NCI-H226 (cell line): ENCODE results near the gene CLEC3A.
"Not testable (repeated sequence)": the region's sequence is repeated elsewhere in the genome, so short reads cannot be mapped to it uniquely, and the experiment has no call there.

Source experiments
- DNase-seq: peaks from one replicate; pipeline ENCODE4 v3.0.0-alpha.2; 2015

The CLEC3A gene

DNA sequence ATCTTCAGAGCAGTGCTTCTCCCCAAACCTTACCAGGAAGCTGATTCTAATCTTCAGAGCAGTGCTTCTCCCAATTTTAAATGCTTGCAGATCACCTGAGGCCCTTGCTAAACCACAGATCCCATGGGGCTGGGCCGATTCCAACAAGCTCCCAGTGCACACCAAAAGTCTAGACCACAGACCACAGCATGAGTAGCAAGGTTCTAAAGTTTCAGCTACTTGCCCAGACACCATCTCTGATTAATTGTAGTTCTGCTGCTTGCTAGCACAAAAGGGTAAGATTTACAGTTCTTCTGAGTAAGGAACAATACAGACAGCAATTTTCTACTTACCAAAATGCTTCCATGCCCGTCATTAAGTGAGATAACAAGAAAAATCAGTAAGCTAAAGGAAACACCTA, 12.2 kb downstream of the CLEC3A start:
- DNase-seq, result no peak

DNA sequence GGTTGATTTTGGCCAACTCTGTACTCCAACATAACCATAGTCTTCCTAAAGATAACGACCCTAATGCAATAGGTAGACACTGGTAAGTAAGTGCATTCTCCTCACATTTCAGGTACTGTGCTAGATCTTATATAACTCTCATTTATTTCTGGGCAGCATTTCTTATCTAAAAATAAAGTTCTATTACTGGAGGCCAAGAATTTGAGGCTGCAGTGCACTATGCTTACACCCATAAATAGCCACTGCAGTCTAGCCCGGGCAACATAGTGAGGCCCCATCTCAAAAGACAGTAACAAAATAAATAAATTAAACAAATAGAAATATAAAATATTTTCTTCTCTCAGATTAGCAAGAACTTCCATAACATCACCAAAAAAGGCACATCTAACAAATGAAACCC, 12.7 kb downstream of the CLEC3A start:
- no peak for DNase-seq

DNA sequence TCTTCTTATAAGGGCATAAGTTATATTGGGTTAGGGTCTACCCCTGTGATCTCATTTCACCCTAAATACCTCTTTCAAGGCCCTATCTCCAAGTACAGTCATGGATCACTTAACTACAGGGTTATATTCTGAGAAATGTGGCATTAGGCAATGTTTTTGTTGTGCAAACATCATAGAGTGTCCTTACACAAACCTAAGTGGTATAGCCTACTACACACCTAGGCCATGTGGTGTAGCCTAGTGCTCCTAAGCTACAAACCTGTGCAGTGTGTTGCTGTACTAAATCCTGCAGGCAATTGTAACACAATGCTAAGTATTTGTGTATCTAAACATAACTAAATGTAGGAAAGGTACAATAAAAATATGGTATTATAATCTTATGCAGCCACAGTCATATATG, 18.0 kb downstream of the CLEC3A start:
- DNase-seq, result no peak

DNA sequence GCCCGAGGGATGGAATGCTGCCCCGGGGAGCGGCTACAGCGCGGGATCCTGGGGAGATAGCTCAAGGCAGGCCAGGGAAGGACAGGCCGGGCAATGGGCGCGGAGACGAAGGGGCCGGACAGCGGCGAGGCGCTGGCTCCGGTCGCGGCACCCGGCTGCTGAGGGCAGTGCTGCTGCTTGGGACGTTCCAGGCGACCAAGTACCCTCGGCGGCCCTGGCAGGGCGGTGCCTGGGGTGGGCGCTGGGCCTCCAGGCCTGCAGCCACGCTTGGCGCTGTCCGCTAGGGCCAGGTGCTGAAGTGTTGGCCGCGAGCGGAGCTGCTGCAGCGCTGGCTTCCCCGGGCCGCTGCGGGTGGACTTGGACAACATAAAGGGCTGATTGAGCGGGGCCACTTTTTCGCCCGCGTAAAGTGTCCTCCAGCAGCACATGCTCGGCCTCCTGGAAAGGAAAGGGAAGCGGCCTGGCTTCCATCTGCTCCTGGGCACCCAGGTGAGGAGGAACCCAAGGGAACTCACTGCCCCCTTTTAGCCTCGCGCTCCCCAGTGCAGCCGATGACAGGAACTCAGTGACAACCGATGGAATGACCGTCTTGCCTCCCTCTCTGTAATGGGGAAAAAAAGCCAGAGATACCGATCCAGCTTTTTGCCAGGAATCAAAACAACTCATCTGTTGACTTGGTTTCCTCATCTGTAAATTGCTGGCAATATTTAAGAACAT, 23.7 kb downstream of the CLEC3A start:
- peak; percentile 18 for DNase-seq

DNA sequence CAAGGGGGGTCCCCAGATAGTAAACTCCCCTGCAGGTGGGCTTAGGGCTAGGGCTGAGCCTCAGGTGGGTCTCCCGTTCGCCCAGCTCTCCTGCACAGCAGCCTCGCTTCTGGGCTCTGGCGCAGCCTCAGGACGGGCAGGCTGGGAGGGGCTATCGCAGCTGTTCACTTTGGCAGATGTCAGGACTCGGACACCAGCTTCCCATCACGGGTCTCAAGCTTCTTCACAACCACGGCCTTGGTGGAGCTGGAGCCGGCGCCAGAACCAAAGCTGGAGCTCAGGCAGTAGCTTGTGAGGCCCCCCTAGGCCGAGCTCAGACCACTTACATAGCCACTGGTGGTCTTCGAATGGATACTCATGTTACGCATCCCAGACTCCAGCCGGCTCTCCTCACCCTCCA, 26.0 kb downstream of the CLEC3A start:
- no peak for DNase-seq

DNA sequence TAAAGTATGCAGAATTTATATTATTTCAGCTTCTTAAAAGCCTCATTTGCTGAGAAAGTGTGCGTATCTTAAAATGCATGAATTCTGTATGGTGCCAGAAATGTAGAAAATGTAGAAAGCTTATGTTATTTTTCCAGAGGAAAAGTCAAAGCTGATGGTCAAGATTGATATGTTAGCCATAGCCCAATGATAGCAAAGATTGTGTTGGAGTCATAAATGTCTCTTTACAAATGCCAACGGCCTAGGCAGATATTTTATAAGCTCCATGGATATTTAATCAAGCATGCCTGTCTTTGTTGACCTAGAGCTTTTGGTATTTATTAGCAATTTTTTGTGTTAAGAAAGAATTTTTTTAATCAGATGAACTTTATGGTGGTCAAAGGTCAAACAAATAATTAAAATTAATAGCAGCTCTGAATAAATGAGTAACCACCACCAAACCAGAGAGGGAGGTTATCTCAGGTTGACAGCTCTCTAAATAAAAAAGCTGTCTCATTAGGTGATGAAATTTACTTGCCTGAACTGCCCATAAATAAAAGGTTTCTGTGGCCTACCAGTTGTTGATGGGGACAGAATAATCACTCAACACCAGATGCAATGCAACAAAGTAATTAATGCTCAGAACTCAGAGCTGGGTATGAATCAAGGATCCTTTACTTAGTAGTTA, 28.5 kb downstream of the CLEC3A start:
- no peak for DNase-seq

DNA sequence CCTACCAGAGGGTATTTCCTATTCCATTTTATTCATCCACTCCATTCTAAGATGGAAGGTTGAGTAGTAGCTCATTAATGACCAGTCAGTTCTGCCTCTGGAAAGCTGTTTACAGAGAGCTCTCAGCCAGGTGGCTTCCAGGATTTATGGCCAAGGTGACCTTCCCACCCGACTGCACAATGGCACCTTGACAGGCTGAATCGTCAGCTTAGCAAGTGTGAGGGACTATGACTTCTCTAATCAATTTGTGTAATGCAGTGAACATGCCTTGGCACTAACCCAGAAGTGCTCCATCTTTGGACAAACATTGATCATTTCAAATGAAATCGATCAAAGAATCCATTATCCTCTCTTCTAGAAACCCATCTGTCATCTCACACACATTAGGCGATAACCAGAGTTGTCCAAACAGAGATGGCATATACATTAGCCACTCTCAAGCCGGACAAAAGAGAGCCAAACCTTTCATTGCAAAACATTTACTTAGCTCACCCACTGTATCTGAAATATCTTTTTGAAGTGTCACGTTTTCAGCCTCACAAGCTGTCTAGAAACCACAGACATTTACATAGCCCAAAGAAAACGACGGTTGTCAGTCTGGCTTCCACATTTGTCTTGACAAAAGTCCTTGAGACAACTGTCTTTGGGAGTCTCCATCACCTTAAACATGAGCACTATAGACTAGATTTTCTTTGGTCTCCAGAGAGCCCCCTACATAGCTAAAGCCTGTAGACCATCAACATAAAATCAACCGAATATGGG, 35.6 kb downstream of the CLEC3A start:
- no peak for DNase-seq

DNA sequence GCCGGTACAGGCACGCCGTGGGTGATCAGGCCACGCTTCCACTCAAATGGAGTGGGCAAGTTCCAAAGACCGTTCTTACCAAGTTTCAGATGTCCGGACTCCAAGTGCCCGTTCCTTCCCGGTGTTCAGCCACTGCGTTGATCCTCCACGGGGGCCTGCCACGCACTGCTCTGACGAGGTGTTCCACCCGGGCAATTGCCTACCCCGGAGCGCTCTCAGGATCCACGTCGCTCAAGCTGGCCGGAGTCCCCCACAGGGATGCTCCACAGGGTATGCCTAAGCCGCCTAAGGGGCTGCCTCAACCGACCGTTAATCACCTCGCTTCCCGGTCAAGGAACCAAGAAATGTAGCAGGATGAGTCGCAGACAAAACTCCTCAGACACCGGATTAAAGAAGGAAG, 37.5 kb downstream of the CLEC3A start:
- DNase-seq, result not testable (repeated sequence)

DNA sequence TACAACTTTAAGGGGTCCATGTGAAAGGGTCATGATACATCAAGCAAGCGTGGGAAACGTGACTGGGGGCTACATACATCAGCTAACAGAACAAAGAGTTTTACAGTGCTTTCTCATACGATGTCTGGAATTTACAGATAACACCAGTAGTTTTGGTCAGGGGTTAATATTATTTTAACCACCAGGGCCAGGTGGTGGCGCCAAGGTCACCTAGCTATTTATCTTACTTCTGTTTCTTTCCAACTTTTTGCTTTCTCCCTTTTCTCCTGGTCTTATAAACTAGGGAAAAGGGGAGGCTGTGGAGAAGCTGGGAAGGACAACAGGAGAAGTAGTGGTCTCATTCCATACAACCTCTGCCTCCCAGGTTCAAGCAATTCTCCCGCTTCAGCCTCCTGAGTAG, 37.9 kb downstream of the CLEC3A start:
- DNase-seq, result no peak

DNA sequence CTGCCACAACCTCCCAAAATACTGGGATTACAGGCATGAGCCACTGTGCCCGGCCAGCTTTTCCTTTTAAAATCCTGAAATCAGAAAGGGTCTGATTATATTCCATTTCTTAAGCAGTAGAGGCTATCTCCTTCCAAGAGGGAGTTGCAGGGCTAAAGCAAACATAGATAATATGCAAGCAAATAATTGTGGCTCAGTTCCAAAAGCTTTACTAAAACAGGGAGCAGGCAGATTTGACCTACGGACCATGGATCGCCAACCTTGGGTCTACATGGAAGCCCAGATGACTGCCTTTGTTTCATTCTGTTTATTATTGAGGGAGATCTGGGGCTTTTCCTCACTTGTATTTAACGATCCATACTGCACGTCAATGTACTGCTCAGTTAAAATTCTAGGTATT, 38.5 kb downstream of the CLEC3A start:
- DNase-seq, result no peak

DNA sequence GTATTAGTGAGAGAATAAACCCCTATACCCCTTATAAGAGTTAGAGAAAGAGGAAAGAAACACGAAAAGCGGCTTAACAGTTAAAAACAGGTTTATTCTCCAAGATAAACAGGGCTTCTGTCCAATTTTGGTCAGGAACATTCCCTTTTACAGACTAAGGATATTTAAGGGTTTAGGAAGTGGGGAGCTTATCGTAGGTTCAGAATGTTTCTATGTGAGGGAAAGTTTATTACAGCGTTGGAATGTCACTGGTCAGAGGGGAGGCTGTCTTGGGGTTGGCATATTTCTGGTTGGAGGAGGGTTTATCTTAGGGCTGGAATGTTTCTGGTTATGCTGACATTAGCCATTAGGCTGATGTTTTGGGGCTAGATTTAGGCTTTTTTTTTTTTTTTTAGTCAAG, 43.0 kb downstream of the CLEC3A start:
- no peak for DNase-seq

DNA sequence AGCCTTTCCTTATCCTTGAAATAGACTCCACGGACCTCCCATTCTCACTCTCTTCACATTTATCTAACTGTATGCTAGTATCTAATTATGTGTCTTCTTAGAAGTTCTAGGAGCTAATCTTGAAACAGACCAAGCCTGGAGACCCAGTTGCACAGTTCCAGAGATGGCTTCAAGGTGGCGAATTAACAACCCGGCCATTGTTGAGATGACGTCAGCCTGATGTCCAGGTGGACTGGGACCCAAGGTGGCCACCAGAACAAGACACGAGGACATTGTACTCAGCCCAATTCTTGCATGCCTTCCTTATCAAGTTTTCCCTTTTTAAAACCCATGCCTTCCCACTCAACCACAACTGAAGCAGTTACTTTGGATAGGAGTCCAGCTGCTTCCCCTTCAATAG, 47.6 kb downstream of the CLEC3A start:
- DNase-seq, result no peak

DNA sequence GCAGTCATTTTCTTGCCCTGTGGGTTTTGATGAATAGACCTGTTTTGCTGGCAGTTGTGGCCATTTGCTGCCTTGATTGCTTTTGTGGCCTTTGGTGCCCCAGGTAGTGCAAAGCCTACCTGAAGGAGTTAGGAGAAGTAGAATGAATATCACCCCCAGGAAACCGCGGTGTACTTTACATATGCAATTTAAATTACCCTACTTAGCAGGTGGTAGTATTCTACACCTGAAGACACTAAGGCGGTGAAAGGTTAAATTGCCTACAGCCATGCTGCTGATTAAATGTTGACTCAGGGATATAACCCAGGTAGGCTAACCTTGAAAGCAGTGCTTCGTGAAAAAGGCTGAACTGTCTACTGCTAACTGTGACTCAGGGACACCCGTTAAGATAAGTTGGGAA, 49.9 kb downstream of the CLEC3A start:
- DNase-seq, result no peak

DNA sequence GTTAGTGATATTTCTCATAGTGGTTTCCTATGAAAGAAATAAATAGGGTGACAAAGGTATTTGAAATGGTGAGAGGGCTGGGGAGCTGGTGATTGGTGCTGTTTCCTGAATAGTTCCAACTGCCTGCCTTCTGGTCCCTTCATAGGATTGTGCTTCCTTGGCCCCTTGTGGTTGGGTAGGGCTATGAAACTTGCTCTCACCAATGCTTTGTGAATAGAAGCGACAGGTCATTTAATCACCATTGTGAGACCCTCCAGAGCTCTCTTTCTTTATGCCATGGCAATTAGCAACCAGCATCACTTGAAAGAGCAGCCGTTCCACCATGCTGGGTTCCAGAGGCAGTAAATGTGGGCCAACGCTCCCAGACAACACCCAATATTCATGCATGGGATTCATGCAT, 53.5 kb downstream of the CLEC3A start:
- DNase-seq, result no peak

DNA sequence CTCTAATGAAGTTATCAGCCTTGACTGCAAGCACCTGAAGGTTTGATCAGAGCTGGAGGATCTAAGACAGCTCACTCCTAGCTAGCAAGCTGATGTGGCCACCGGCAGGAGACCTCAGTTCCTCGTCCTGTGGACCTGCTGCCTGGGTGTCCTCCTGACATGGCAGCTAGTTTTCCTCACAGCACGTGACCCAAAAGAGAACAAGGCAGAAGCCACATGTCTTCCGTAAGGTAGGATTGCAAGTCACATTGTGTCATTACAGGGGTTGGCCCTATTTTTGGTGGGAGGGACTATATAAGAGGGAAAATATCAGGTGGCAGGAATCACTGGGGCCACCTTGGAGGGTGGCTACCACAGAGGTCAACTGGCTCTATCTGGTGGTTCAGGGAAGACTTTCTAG, 59.0 kb downstream of the CLEC3A start:
- no peak for DNase-seq
